ENCODE data around the gene CELA2B. TPM values are rescaled to one million over a fixed set of nuclear protein-coding genes. Genes with fewer than 3 reads are reported as not detected.
A peak's percentile ranks its signal among the peaks of the same experiment; 100 is the strongest.

CELA2B gene
- total and polyA plus RNA-seq, 12 donors: 1.7 to 28.1 (median 7.9) TPM; not detected in 3

DNA sequence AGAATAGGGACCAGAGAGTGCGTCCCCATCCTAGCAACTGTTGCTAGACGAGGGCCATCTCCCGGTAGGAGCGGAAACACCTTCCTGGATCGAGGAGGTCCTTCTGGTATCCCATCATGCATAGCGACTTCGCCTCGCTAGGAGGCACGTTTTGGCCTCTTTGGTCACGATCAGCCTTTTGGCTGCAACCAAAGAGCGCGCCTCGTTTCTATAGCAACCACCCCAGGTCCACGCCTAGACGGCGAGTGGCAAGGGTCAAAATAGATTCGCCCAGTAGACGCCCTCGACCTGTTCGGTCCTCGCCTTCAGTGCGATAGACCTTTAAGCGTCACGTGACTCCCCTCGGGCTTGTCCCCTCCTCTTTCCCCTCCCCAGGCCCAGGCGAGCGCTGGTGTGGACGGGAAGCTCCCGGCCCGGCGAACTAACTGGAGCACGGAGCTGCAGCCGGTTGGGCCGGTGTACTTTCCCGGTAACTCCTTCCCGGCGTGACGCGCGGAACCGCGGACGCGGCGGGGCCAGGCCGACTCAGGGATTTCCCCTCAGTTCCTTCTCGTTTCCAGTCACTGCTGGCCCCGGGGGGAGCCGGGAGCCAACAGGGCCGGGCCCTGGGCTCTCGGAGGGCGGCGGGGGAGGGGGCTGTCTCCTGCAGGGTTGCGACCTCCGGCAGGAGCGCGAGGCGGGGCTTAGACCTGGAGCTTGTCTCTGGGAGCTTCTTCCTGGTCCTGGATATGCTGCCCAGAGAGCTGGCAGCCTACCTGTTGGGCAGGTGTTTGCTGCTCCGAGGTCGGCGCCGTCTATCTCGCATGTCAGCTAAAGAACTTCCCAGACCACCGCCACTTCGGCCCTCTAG, 50.8 kb downstream of the CELA2B start, which contains the start of gene DNAJC16:
Gene DNAJC16, plus strand, starts transcription at position 359 of the 850 bp plus-strand sequence. CDS start 2,258 bp downstream, outside the sequence.
- peak; percentile 100 for DNase-seq
- H3K9me3 ChIP-seq (replicated peaks in 1 of 3): no peaks in the 10 kb centered on the region
- H3K27me3 ChIP-seq: no peaks in the 10 kb centered on the region
- H3K36me3 ChIP-seq (replicated peaks in 1 of 2): no peaks in the 10 kb centered on the region
- 0 to 1% (median 0%) methylated on average over 5 to 65 of the region's 65 CpGs for WGBS, 4 donors
- peak within 1 kb of the TSS; percentile 81 to 100 (median 94) for H3K27ac ChIP-seq
- H3K4me1 ChIP-seq (replicated peaks in 1 of 2): peaks cover 21 to 37% of the 10 kb centered on the region in 2 donors
- peak; percentile 80 to 86 for TF ChIP-seq POLR2A (IDR thresholded peaks at IDR 0.05)
- TF ChIP-seq, protein P1, sequence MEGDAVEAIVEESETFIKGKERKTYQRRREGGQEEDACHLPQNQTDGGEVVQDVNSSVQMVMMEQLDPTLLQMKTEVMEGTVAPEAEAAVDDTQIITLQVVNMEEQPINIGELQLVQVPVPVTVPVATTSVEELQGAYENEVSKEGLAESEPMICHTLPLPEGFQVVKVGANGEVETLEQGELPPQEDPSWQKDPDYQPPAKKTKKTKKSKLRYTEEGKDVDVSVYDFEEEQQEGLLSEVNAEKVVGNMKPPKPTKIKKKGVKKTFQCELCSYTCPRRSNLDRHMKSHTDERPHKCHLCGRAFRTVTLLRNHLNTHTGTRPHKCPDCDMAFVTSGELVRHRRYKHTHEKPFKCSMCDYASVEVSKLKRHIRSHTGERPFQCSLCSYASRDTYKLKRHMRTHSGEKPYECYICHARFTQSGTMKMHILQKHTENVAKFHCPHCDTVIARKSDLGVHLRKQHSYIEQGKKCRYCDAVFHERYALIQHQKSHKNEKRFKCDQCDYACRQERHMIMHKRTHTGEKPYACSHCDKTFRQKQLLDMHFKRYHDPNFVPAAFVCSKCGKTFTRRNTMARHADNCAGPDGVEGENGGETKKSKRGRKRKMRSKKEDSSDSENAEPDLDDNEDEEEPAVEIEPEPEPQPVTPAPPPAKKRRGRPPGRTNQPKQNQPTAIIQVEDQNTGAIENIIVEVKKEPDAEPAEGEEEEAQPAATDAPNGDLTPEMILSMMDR (IDR thresholded peaks at IDR 0.05): peak in 3 of 6 experiments; percentile 7 to 29 (median 15)
- H3K4me3 ChIP-seq: peak within 1 kb of the TSS; percentile 34 to 97 (median 68)
- intact Hi-C loops (cut with DNase I): no loop called here

DNA sequence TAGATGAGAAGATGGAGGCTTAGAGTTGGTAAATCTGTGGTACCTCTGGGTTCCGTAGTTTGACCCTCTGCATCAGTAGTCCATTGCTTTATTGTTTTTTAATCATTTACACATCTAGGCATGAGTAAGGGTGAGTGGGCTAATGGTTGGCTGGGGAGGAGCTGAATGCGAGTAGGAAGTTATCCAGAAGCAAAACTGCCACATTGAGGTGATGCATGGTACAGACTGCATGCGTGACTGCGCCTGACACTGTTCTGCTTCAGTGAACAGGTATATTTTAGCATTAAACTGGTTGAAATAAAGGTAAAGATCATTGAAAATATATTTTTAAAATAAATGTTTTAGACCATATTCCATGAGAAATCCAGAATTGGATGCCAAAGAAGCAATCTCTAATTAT, 55.1 kb downstream of the CELA2B start:
- intact Hi-C loops (cut with DNase I): no loop called here
- no peak overlapping the region for H3K27ac ChIP-seq
- TF ChIP-seq POLR2A (IDR thresholded peaks at IDR 0.05): no peak
- TF ChIP-seq, protein P1 (IDR thresholded peaks at IDR 0.05): no peak
- no peaks in the 10 kb centered on the region for H3K27me3 ChIP-seq
- 96 to 98% (median 97%) methylated on average over 4 of the region's 4 CpGs for WGBS, 4 donors
- H3K9me3 ChIP-seq (replicated peaks in 1 of 3): no peaks in the 10 kb centered on the region
- H3K4me3 ChIP-seq: no peak overlapping the region
- peak in 3 of 7 donors; percentile 6 to 35 (median 15) for DNase-seq
- peaks cover 0 to 23% of the 10 kb centered on the region in 2 donors for H3K36me3 ChIP-seq (replicated peaks in 1 of 2)
- H3K4me1 ChIP-seq (replicated peaks in 1 of 2): peaks cover 7 to 16% of the 10 kb centered on the region in 2 donors

DNA sequence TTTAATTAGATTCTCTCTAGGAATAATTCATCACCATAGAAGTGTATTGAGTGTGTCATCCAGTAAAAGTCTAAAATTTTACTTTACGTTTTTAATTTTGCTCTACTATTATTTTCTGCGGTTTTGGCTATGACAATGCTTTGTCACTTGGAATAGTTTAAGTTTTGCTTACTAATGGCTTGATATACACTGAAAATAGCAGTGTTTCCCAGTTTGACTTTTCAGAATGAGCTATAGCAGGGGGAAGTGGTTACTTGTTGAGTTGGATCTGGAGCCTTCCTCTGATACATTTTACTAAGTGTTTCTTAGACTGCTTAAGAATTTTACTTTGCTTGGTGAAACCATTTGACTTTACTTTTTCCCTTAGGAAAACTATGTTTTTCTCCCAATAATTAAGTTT, 55.8 kb downstream of the CELA2B start:
- no peak for DNase-seq
- Histone ChIP-seq H3K9me3 (replicated peaks in 1 of 3) (no peaks in the 10 kb centered on the region), H3K27ac (no peak overlapping the region), H3K4me3 (no peak overlapping the region), H3K27me3 (no peaks in the 10 kb centered on the region), H3K36me3 (replicated peaks in 1 of 2) (peaks cover 0 to 30% of the 10 kb centered on the region in 2 donors), H3K4me1 (replicated peaks in 1 of 2) (peaks cover 4 to 14% of the 10 kb centered on the region in 2 donors)
- 76 to 92% (median 80%) methylated on average over 2 of the region's 2 CpGs for WGBS, 4 donors
- TF ChIP-seq POLR2A (IDR thresholded peaks at IDR 0.05): no peak
- TF ChIP-seq, protein P1 (IDR thresholded peaks at IDR 0.05): no peak
- intact Hi-C loops (cut with DNase I): no loop called here

DNA sequence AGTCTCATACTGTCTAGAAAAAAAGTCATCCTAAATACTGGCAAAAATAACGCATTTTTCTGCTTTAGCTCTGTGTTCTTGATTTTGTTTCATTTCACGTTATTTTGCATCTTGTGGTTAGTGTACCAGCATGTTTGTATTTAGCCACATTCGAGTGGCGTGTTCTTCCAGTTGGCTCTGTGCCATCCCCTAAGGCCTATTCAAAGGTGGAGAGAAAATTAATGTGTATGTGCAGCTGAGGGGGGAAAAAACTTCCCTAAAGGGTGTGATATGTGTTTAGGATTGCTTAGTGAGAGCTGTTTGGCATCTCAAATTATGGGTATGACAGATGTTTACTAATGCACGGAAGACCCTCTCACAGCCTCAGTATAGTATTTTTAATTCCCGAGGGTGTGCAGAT, 62.9 kb downstream of the CELA2B start:
- H3K27ac ChIP-seq: no peak overlapping the region
- no peak for DNase-seq
- H3K27me3 ChIP-seq: no peaks in the 10 kb centered on the region
- H3K36me3 ChIP-seq (replicated peaks in 1 of 2): peaks cover 0 to 75% of the 10 kb centered on the region in 2 donors
- H3K9me3 ChIP-seq (replicated peaks in 1 of 3): no peaks in the 10 kb centered on the region
- TF ChIP-seq, protein P1 (IDR thresholded peaks at IDR 0.05): no peak
- TF ChIP-seq POLR2A (IDR thresholded peaks at IDR 0.05): no peak
- intact Hi-C loops (cut with DNase I): no loop called here
- no peaks in the 10 kb centered on the region for H3K4me1 ChIP-seq (replicated peaks in 1 of 2)
- WGBS, 4 donors: 70 to 89% (median 78%) methylated on average over 6 of the region's 6 CpGs
- no peak overlapping the region for H3K4me3 ChIP-seq
